HCT116 (cell line): ENCODE measurements around the gene ARHGAP42. TPM values are rescaled to one million over a fixed set of nuclear protein-coding genes. Genes with fewer than 3 reads are reported as not detected.

Experiments used
- ATAC-seq: fragments of 200-7000 bp; cut with Tn5 transposase; 2 replicates; pipeline ENCODE4 v1.9.1; 2020; ENCODE audit warnings: mild to moderate bottlenecking, moderate library complexity
- BruUV-seq: library from RNA; stranded (reverse); fragments of 400-500 nt; replicated peaks from 2 replicates; lab custom pipeline; 2021; lab: Mats Ljungman, UMichigan
- CTCF ChIA-PET: fragments of 300-600 bp; sonication (Branson Sonifier 250); formaldehyde crosslinking; loops from one replicate; lab custom pipeline; 2021; ENCODE audit warnings: antibody characterized with exemption; lab: Charles Lee
- POLR2A ChIA-PET: fragments of 300-600, 350-600 bp; sonication (Branson Sonifier 250); formaldehyde crosslinking; loops from one replicate; lab custom pipeline; 2021; ENCODE audit warnings: antibody characterized with exemption; lab: Charles Lee
- RAD21 ChIA-PET, 2 experiments: fragments of 300-600 bp; sonication (Branson Sonifier 250); formaldehyde crosslinking; loops; one replicate each; lab custom pipeline; 2023; ENCODE audit warnings: low total read pairs in 2 of 2; ENCODE audit not compliant: uncharacterized antibody in 2 of 2, unreplicated experiment in 2 of 2, low non-redundant PET in 1 of 2; lab: Charles Lee
- DNase-seq: peaks from one replicate; pipeline ENCODE4 v3.0.0-alpha.2; 2010; ENCODE audit warnings: low read depth, low spot score
- H2AFZ ChIP-seq: fragments of 200-600 bp; shearing (Covaris generic), sonication (generic); 2 replicates; pipeline ENCODE4 v1.6.1; 2017; ENCODE audit warnings: low read depth, mixed run types, mixed read lengths, antibody characterized with exemption, low read length; ENCODE audit not compliant: poor library complexity, severe bottlenecking
- H3K27ac ChIP-seq: 2 replicates; pipeline ENCODE4 v1.5.1; 2012; ENCODE audit warnings: low read depth, low read length
- H3K27me3 ChIP-seq: fragments of 200-600 bp; sonication (generic); 2 replicates; pipeline ENCODE4 v1.6.1; 2016; ENCODE audit warnings: mixed run types, low read length, mixed read lengths; ENCODE audit not compliant: insufficient read depth
- H3K36me3 ChIP-seq, 2 experiments: fragments of 200-500 bp in 1 of 2; fragments of 200-600 bp in 1 of 2; sonication (Bioruptor generic) in 1 of 2; sonication (generic) in 1 of 2; 2 replicates each; pipeline versions ENCODE4 v1.5.1 to v1.6.1; 2014 to 2016; ENCODE audit warnings: low read length in 2 of 2, inconsistent platforms in 1 of 2, mixed read lengths in 1 of 2, mixed run types in 1 of 2; ENCODE audit not compliant: insufficient read depth in 2 of 2, control insufficient read depth in 1 of 2
- H3K4me1 ChIP-seq, 2 experiments: fragments of 200-600 bp in 1 of 2; sonication (generic) in 1 of 2; 2 replicates each; pipeline versions ENCODE4 v1.5.1 to v1.6.1; 2012 to 2017; ENCODE audit warnings: low read length in 2 of 2, inconsistent platforms in 1 of 2, mild to moderate bottlenecking in 1 of 2, mixed read lengths in 1 of 2, mixed run types in 1 of 2, moderate library complexity in 1 of 2; ENCODE audit not compliant: insufficient read depth in 2 of 2, control insufficient read depth in 1 of 2
- H3K4me2 ChIP-seq: fragments of 200-600 bp; sonication (generic); 2 replicates; pipeline ENCODE4 v1.6.1; 2017; ENCODE audit warnings: mixed run types, low read length, mixed read lengths
- H3K4me3 ChIP-seq, 2 experiments: fragments of 200-600 bp in 1 of 2; sonication (generic) in 1 of 2; replicated peaks in 1 of 2; 2 replicates each; pipeline ENCODE4 v1.5.1; 2011 to 2016; ENCODE audit warnings: low read length in 2 of 2, control low read depth in 1 of 2, low read depth in 1 of 2, mild to moderate bottlenecking in 1 of 2, mixed read lengths in 1 of 2, mixed run types in 1 of 2
- H3K79me2 ChIP-seq: fragments of 200-600 bp; sonication (generic); 2 replicates; pipeline ENCODE4 v1.6.1; 2017; ENCODE audit warnings: mild to moderate bottlenecking, mixed run types, low read length, moderate library complexity, mixed read lengths; ENCODE audit not compliant: insufficient read depth
- H3K9ac ChIP-seq: fragments of 200-600 bp; sonication (generic); 2 replicates; pipeline ENCODE4 v1.6.1; 2016; ENCODE audit warnings: low read length, mixed read lengths
- H3K9me2 ChIP-seq: fragments of 200-600 bp; sonication (generic), shearing (Covaris generic); 2 replicates; pipeline ENCODE4 v1.6.1; 2017; ENCODE audit warnings: mixed run types, mild to moderate bottlenecking, moderate library complexity; ENCODE audit not compliant: insufficient read depth
- H3K9me3 ChIP-seq, 2 experiments: fragments of 200-500 bp in 1 of 2; fragments of 200-600 bp in 1 of 2; sonication (Bioruptor generic) in 1 of 2; sonication (generic) in 1 of 2; 2 replicates each; pipeline ENCODE4 v1.6.1; 2014 to 2017; ENCODE audit warnings: low read length in 2 of 2, mixed read lengths in 2 of 2, inconsistent platforms in 1 of 2, low read depth in 1 of 2, mild to moderate bottlenecking in 1 of 2, mixed run types in 1 of 2, moderate library complexity in 1 of 2; ENCODE audit not compliant: control insufficient read depth in 1 of 2, insufficient read depth in 1 of 2
- H4K20me1 ChIP-seq: fragments of 200-600 bp; sonication (generic), shearing (Covaris generic); 2 replicates; pipeline ENCODE4 v1.6.1; 2017; ENCODE audit warnings: mixed run types, mild to moderate bottlenecking, moderate library complexity; ENCODE audit not compliant: insufficient read depth
- CTCF ChIP-seq, 3 experiments: fragments of 200-600 bp in 1 of 3; sonication (generic) in 1 of 3; IDR thresholded peaks in 2 of 3; conservative IDR thresholded peaks in 1 of 3; 2 replicates each; pipeline ENCODE4 v1.5.1; 2012 to 2017; ENCODE audit warnings: low read depth in 2 of 3, low read length in 2 of 3, antibody characterized with exemption in 1 of 3, borderline replicate concordance in 1 of 3, control low read depth in 1 of 3, mild to moderate bottlenecking in 1 of 3, mixed read lengths in 1 of 3, mixed run types in 1 of 3, moderate library complexity in 1 of 3; ENCODE audit not compliant: insufficient read depth in 1 of 3
- EGR1 ChIP-seq: IDR thresholded peaks from 2 replicates; pipeline ENCODE4 v1.6.1; 2012; ENCODE audit warnings: low read depth
- EZH2phosphoT487 ChIP-seq: fragments of 200-600 bp; IDR thresholded peaks from 2 replicates; pipeline ENCODE4 v1.6.1; 2018; ENCODE audit warnings: antibody characterized with exemption, borderline replicate concordance
- JUND ChIP-seq: IDR thresholded peaks from 2 replicates; pipeline ENCODE4 v1.6.1; 2012
- POLR2A ChIP-seq: IDR thresholded peaks from 2 replicates; pipeline ENCODE4 v1.7.0; 2011; ENCODE audit warnings: borderline replicate concordance; ENCODE audit not compliant: insufficient read depth, insufficient read length; ENCODE audit errors: extremely low read depth
- POLR2AphosphoS5 ChIP-seq: IDR thresholded peaks from 2 replicates; pipeline ENCODE4 v1.6.1; 2011; ENCODE audit warnings: mild to moderate bottlenecking, low read depth, low read length, moderate library complexity
- RAD21 ChIP-seq: IDR thresholded peaks from 2 replicates; pipeline ENCODE4 v1.6.1; 2012; ENCODE audit warnings: low read depth, mild to moderate bottlenecking
- SIN3A ChIP-seq: IDR thresholded peaks from 2 replicates; pipeline ENCODE4 v1.6.1; 2012; ENCODE audit warnings: low read depth
- TCF7L2 ChIP-seq: IDR thresholded peaks from 2 replicates; pipeline ENCODE4 v1.7.0; 2011; ENCODE audit warnings: borderline replicate concordance, inconsistent platforms; ENCODE audit not compliant: insufficient read depth, insufficient read length; ENCODE audit errors: extremely low read depth
- ZNF274 ChIP-seq: fragments of 200-500 bp; sonication (Bioruptor generic); IDR thresholded peaks from 2 replicates; pipeline ENCODE4 v1.6.1; 2014; ENCODE audit warnings: mild to moderate bottlenecking, low read depth, low read length, inconsistent platforms
- intact Hi-C: fragments of 100-400 bp; cut with micrococcal nuclease; formaldehyde crosslinking; loops from 2 replicates; pipeline ENCODE4 v1.10.0; 2022
- total RNA-seq: library from RNA; stranded (reverse); gene quantifications from one replicate; pipeline ENCODE4 v1.2.1, GENCODE V29; 2021; ENCODE audit not compliant: unreplicated experiment

ARHGAP42 gene
- total RNA-seq, 1 experiment from 2014 or later, result 12.3 TPM

GRCh38 chr11:100800202-100800601 is 113.1 kb downstream of the ARHGAP42 start (continued):
- TF ChIP-seq ZNF274 (no peak), SIN3A (no peak), TCF7L2 (no peak), POLR2A (no peak), JUND (no peak), POLR2AphosphoS5 (no peak)

DNA sequence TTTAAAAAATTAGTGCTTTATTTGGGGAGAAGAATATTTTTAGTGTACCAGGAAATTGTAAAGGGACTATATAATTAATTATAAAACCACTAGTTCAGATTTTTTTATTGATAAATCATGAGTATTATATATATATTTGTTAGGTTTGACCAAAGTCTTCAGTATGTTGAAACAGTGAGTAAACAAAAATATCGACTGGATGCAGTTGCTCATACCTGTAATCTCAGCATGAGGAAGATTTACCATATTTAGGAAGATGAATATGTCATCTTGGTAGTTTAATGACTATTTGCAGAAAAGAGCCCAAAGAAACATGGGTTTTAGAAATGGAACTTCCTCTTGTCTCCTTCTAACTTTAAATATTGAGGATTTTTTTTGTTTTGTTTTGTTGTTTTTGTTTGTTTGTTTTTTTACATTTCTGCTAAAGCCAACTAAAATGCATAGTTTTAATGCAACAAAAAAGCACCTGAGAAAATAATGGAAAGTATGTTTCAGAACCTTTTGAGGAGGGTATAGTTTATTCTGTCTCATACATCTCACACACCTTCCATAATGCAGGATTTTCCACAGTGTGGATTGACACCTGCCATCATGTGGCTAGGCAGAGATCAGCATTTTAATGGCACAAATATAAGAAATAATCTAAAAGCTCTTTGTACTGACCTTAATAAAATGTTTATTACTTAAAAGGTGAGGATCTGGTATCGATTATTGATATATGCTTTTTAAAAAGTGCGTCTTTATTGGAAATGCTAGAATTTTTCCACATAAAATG is 114.3 kb downstream of the ARHGAP42 start:
- Histone ChIP-seq H3K36me3 (no peaks in the 10 kb centered on the region), H3K9ac (no peak overlapping the region), H3K4me1 (peaks cover 0 to 5% of the 10 kb centered on the region in 2 experiments; a peak in 2 of 4 replicates), H3K4me3 (no peak overlapping the region), H3K27ac (no peak overlapping the region), H3K79me2 (no peaks in the 10 kb centered on the region), H3K27me3 (no peaks in the 10 kb centered on the region), H3K9me3 (no peaks in the 10 kb centered on the region), H2AFZ (no peak overlapping the region), H3K9me2 (no peaks in the 10 kb centered on the region), H3K4me2 (no peak overlapping the region), H4K20me1 (no peaks in the 10 kb centered on the region)
- CTCF ChIA-PET, result no interaction called here
- no peak for DNase-seq
- ATAC-seq, result no peak
- RAD21 ChIA-PET, result no interaction called here
- no TSS peak for BruUV-seq
- POLR2A ChIA-PET, result no interaction called here
- no peak for TF ChIP-seq EGR1
- no peak for TF ChIP-seq JUND
- no peak for TF ChIP-seq EZH2phosphoT487
- TF ChIP-seq CTCF (IDR thresholded peaks at IDR 0.05 in 2 of 3, conservative IDR thresholded peaks at IDR 0.05 in 1 of 3; ENCODE audit: borderline replicate concordance in 1 of 3, insufficient read depth in 1 of 3, low read depth in 2 of 3, low read length in 2 of 3), result peak in 1 of 3 experiments; percentile 17; a peak in 1 of 6 replicates
- TF ChIP-seq RAD21, result peak; percentile 22; the same call in 1 of the 2 replicates
- intact Hi-C loops, result no loop called here
